Sigmoid colon (tissue), 7 donors: Measurements from ENCODE around the gene KCNAB3. TPM values are rescaled to one million over a fixed set of nuclear protein-coding genes. Genes with fewer than 3 reads are reported as not detected.

Experiments
- DNase-seq: peaks from one replicate; pipeline ENCODE4 v3.0.0-alpha.2; 2019
- H3K27ac ChIP-seq, 4 donors: fragments of 200-600 bp; sonication (generic); one replicate each; pipeline ENCODE4 v1.5.1; 2016 to 2019; ENCODE audit warnings: mild to moderate bottlenecking in 1 of 4
- H3K27me3 ChIP-seq, 3 donors: fragments of 200-600 bp; sonication (generic); one replicate each; pipeline ENCODE4 v1.5.1; 2019; ENCODE audit warnings: mild to moderate bottlenecking in 1 of 3
- H3K36me3 ChIP-seq, 4 donors: fragments of 200-600 bp; sonication (generic); one replicate each; pipeline ENCODE4 v1.5.1; 2016 to 2019
- H3K4me1 ChIP-seq, 4 donors: fragments of 200-600 bp; sonication (generic); one replicate each; pipeline ENCODE4 v1.5.1; 2017 to 2019
- H3K4me3 ChIP-seq, 4 donors: fragments of 200-600 bp; sonication (generic); one replicate each; pipeline ENCODE4 v1.5.1; 2017 to 2019; ENCODE audit warnings: mild to moderate bottlenecking in 2 of 4, moderate library complexity in 1 of 4
- H3K9me3 ChIP-seq, 4 donors: fragments of 200-600 bp in 3 of 4; sonication (generic) in 3 of 4; one replicate each; pipeline versions ENCODE4 v1.5.1 to v1.6.1; 2013 to 2019
- EP300 ChIP-seq, 4 donors: sonication (generic); formaldehyde crosslinking; IDR thresholded peaks; one replicate each; pipeline ENCODE4 v1.6.1; 2017; ENCODE audit warnings: antibody characterized with exemption in 4 of 4
- POLR2A ChIP-seq, 2 donors: fragments of 450-650 bp; IDR thresholded peaks; one replicate each; pipeline ENCODE4 v1.6.1; 2016; ENCODE audit warnings: antibody characterized with exemption in 2 of 2, mild to moderate bottlenecking in 2 of 2, moderate library complexity in 2 of 2
- POLR2AphosphoS5 ChIP-seq, 4 donors: sonication (generic); formaldehyde crosslinking; IDR thresholded peaks; one replicate each; pipeline ENCODE4 v1.6.1; 2017; ENCODE audit warnings: antibody characterized with exemption in 4 of 4
- WGBS, 2 donors: extraction: QIAGEN DNeasy Blood & Tissue Kit; methylation state at CpG; one replicate each; pipeline ENCODE4 v1.1.7; 2013; 5-methylcytosine and 5-hydroxymethylcytosine counted together
- intact Hi-C: fragments of 100-400 bp; cut with DNase I; formaldehyde crosslinking; loops from one replicate; pipeline ENCODE4 v1.15.1; 2023
- polyA plus RNA-seq, 3 donors: library from polyadenylated mRNA; stranded (reverse); fragments of 200-250 nt; gene quantifications; one replicate each; pipeline ENCODE4 v1.2.3, GENCODE V29; 2013
- total RNA-seq, 4 donors: library from RNA; depleted of rRNA; stranded (reverse); fragments of >200 nt; gene quantifications; one replicate each; pipeline ENCODE4 v1.1.0, GENCODE V29; 2016
- TF ChIP-seq, protein P1 (sequence below), 4 experiments: fragments of 450-650 bp in 3 of 4; fragments of 200-600 bp in 1 of 4; IDR thresholded peaks; one replicate each; pipeline ENCODE4 v1.5.1; 2016 to 2019; ENCODE audit warnings: antibody characterized with exemption in 4 of 4, mild to moderate bottlenecking in 3 of 4, moderate library complexity in 2 of 4
- donor health status: healthy with polysubstance abuse.
- donor health status: Bipolar disorder and iron deficiency.
- donor health status: healthy.

KCNAB3 gene
- total and polyA plus RNA-seq, 7 donors = 0.54 to 5.5 (median 0.68) TPM; not detected in 1

- H3K4me1 ChIP-seq = no peaks in the 10 kb centered on the region
- WGBS, 2 donors = 95 to 96% methylated on average over 8 of the region's 8 CpGs
- H3K27ac ChIP-seq = no peak overlapping the region
- no peaks in the 10 kb centered on the region for H3K36me3 ChIP-seq
- H3K4me3 ChIP-seq = no peak overlapping the region
- no peak for TF ChIP-seq POLR2AphosphoS5 (IDR thresholded peaks at IDR 0.05)
- H3K9me3 ChIP-seq = peaks cover 0 to 9% (median 5%) of the 10 kb centered on the region in 4 donors
- no peaks in the 10 kb centered on the region for H3K27me3 ChIP-seq
- intact Hi-C loops = no loop called here
- DNase-seq = peak; percentile 50
Measured at GRCh38 chr17:7972131-7972785, 42.6 kb upstream of the KCNAB3 start.

DNA sequence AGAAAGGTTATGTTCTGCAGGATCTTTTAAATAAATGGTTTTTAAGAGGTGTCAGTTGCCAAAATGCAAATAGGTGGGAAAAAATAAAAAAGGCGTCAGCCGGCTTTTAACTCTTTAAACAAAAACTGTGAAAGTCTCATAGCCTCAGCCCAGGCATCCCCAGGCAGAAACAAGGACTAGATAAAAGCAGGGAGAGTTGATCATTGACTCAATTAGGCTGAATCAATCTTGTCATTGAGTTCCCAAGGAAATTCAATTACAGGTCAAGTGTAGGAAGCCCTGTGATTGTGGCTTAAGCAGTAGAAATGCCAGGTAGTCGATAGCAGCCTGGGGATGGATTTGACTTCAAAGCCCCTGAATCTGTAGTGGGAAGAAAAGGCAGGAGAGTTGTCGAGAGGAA is 42.0 kb upstream of the KCNAB3 start:
- H3K9me3 ChIP-seq = peaks cover 0 to 9% (median 5%) of the 10 kb centered on the region in 4 donors
- TF ChIP-seq, protein P1, sequence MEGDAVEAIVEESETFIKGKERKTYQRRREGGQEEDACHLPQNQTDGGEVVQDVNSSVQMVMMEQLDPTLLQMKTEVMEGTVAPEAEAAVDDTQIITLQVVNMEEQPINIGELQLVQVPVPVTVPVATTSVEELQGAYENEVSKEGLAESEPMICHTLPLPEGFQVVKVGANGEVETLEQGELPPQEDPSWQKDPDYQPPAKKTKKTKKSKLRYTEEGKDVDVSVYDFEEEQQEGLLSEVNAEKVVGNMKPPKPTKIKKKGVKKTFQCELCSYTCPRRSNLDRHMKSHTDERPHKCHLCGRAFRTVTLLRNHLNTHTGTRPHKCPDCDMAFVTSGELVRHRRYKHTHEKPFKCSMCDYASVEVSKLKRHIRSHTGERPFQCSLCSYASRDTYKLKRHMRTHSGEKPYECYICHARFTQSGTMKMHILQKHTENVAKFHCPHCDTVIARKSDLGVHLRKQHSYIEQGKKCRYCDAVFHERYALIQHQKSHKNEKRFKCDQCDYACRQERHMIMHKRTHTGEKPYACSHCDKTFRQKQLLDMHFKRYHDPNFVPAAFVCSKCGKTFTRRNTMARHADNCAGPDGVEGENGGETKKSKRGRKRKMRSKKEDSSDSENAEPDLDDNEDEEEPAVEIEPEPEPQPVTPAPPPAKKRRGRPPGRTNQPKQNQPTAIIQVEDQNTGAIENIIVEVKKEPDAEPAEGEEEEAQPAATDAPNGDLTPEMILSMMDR (IDR thresholded peaks at IDR 0.05) = no peak
- no peak for TF ChIP-seq POLR2AphosphoS5 (IDR thresholded peaks at IDR 0.05)
- TF ChIP-seq POLR2A (IDR thresholded peaks at IDR 0.05) = no peak
- TF ChIP-seq EP300 (IDR thresholded peaks at IDR 0.05) = no peak
- intact Hi-C loops = no loop called here
- WGBS, 2 donors = 70 to 83% methylated on average over 4 of the region's 4 CpGs
- H3K36me3 ChIP-seq = no peaks in the 10 kb centered on the region
- no peak overlapping the region for H3K4me3 ChIP-seq
- H3K4me1 ChIP-seq = no peaks in the 10 kb centered on the region
- no peaks in the 10 kb centered on the region for H3K27me3 ChIP-seq
- H3K27ac ChIP-seq = no peak overlapping the region
- DNase-seq = no peak

- intact Hi-C loops = no loop called here
- DNase-seq = peak; percentile 4
- H3K27ac ChIP-seq = no peak overlapping the region
- H3K4me3 ChIP-seq = no peak overlapping the region
- no peaks in the 10 kb centered on the region for H3K27me3 ChIP-seq
- no peaks in the 10 kb centered on the region for H3K4me1 ChIP-seq
- WGBS, 2 donors = 84 to 88% methylated on average over 6 of the region's 6 CpGs
- TF ChIP-seq POLR2A (IDR thresholded peaks at IDR 0.05) (no peak), EP300 (IDR thresholded peaks at IDR 0.05) (no peak), POLR2AphosphoS5 (IDR thresholded peaks at IDR 0.05) (no peak)
- TF ChIP-seq, protein P1 (IDR thresholded peaks at IDR 0.05) = no peak
- peaks cover 0 to under 1% (median 0%) of the 10 kb centered on the region in 4 donors for H3K9me3 ChIP-seq
- H3K36me3 ChIP-seq = no peaks in the 10 kb centered on the region
Measured at GRCh38 chr17:7969433-7969832, 39.8 kb upstream of the KCNAB3 start.

GRCh38 chr17:7967751-7968150 is 38.1 kb upstream of the KCNAB3 start:
- intact Hi-C loops = no loop called here
- peak; percentile 0 for DNase-seq
- H3K27me3 ChIP-seq = no peaks in the 10 kb centered on the region
- no peaks in the 10 kb centered on the region for H3K36me3 ChIP-seq
- H3K9me3 ChIP-seq = no peaks in the 10 kb centered on the region
- no peak overlapping the region for H3K4me3 ChIP-seq
- H3K4me1 ChIP-seq = no peaks in the 10 kb centered on the region
- TF ChIP-seq POLR2A (IDR thresholded peaks at IDR 0.05) (no peak), EP300 (IDR thresholded peaks at IDR 0.05) (no peak), POLR2AphosphoS5 (IDR thresholded peaks at IDR 0.05) (no peak)
- TF ChIP-seq, protein P1 (IDR thresholded peaks at IDR 0.05) = no peak
- 63 to 64% methylated on average over 2 of the region's 2 CpGs for WGBS, 2 donors
- no peak overlapping the region for H3K27ac ChIP-seq

- WGBS, 2 donors = 20 to 53% methylated on average over 2 of the region's 2 CpGs
- TF ChIP-seq POLR2AphosphoS5 (IDR thresholded peaks at IDR 0.05) = no peak
- TF ChIP-seq POLR2A (IDR thresholded peaks at IDR 0.05) = no peak
- TF ChIP-seq EP300 (IDR thresholded peaks at IDR 0.05) = no peak
- peak; percentile 3 for DNase-seq
- no peaks in the 10 kb centered on the region for H3K36me3 ChIP-seq
- H3K4me3 ChIP-seq = no peak overlapping the region
- no peak overlapping the region for H3K27ac ChIP-seq
- no peaks in the 10 kb centered on the region for H3K9me3 ChIP-seq
- intact Hi-C loops = no loop called here
- peaks cover 0 to 9% (median 5%) of the 10 kb centered on the region in 4 donors for H3K4me1 ChIP-seq
- no peaks in the 10 kb centered on the region for H3K27me3 ChIP-seq
Measured at GRCh38 chr17:7961421-7961820, 31.8 kb upstream of the KCNAB3 start.
